A673 (cell line): ENCODE data around the gene TBC1D9B. TPM values are rescaled to one million over a fixed set of nuclear protein-coding genes. Genes with fewer than 3 reads are reported as not detected.

Experiments
- BruUV-seq: library from RNA; stranded (reverse); fragments of 400-500 nt; replicated peaks from 2 replicates; lab custom pipeline; 2021; lab: Mats Ljungman, UMichigan
- CTCF ChIA-PET: fragments of 300-600 bp; sonication (Branson Sonifier 250); formaldehyde crosslinking; loops from one replicate; lab custom pipeline; 2022; ENCODE audit warnings: antibody characterized with exemption; lab: Charles Lee
- POLR2A ChIA-PET: fragments of 300-600 bp; sonication (Branson Sonifier 250); formaldehyde crosslinking; loops from one replicate; lab custom pipeline; 2022; ENCODE audit warnings: antibody characterized with exemption; ENCODE audit not compliant: low non-redundant PET; lab: Charles Lee
- DNase-seq: peaks from one replicate; pipeline ENCODE4 v3.0.0-alpha.2; 2015; ENCODE audit warnings: low spot score
- H3K27ac ChIP-seq: fragments of 200-600 bp; sonication (generic); 2 replicates; pipeline ENCODE4 v1.5.1; 2016; ENCODE audit warnings: mixed run types, low read depth, mild to moderate bottlenecking, mixed read lengths, antibody characterized with exemption, low read length; ENCODE audit not compliant: poor library complexity, severe bottlenecking
- H3K27me3 ChIP-seq: fragments of 200-600 bp; sonication (generic); replicated peaks from 2 replicates; pipeline ENCODE4 v1.6.1; 2017; ENCODE audit warnings: mixed run types, low read depth, mild to moderate bottlenecking, mixed read lengths, antibody characterized with exemption, low read length; ENCODE audit not compliant: insufficient read depth, poor library complexity
- H3K36me3 ChIP-seq: fragments of 200-600 bp; sonication (generic); 2 replicates; pipeline ENCODE4 v1.6.1; 2016; ENCODE audit warnings: mixed run types, mild to moderate bottlenecking, mixed read lengths, antibody characterized with exemption, low read length; ENCODE audit not compliant: insufficient read depth, poor library complexity, severe bottlenecking
- H3K4me1 ChIP-seq: fragments of 200-600 bp; sonication (generic); 2 replicates; pipeline ENCODE4 v1.6.1; 2017; ENCODE audit warnings: mixed run types, mild to moderate bottlenecking, mixed read lengths, antibody characterized with exemption, low read length; ENCODE audit not compliant: insufficient read depth, poor library complexity, severe bottlenecking
- H3K4me3 ChIP-seq: fragments of 200-600 bp; sonication (generic); 2 replicates; pipeline ENCODE4 v1.5.1; 2016; ENCODE audit warnings: low read depth, mixed run types, mild to moderate bottlenecking, mixed read lengths, low read length; ENCODE audit not compliant: poor library complexity, severe bottlenecking
- H3K9me3 ChIP-seq: fragments of 200-600 bp; sonication (generic); 2 replicates; pipeline ENCODE4 v1.6.1; 2016; ENCODE audit warnings: mixed run types, low read depth, mild to moderate bottlenecking, mixed read lengths, antibody characterized with exemption, low read length; ENCODE audit not compliant: poor library complexity, severe bottlenecking
- EZH2 ChIP-seq: fragments of 200-600 bp; sonication (generic); IDR thresholded peaks from 2 replicates; pipeline ENCODE4 v1.6.1; 2017; ENCODE audit warnings: borderline replicate concordance, low read depth, mild to moderate bottlenecking, mixed read lengths, antibody characterized with exemption, low read length; ENCODE audit not compliant: poor library complexity, severe bottlenecking
- intact Hi-C: fragments of 100-400 bp; cut with micrococcal nuclease; formaldehyde crosslinking; loops from one replicate; pipeline ENCODE4 v1.10.0; 2022; ENCODE audit not compliant: unreplicated experiment
- total RNA-seq: library from RNA; stranded (reverse); gene quantifications from 2 replicates; pipeline ENCODE4 v1.2.3, GENCODE V29; 2021
- TF ChIP-seq, protein P1 (sequence below): fragments of 300-800, 200-600 bp; sonication (generic); conservative IDR thresholded peaks from 2 replicates; pipeline ENCODE4 v1.5.1; 2017; ENCODE audit warnings: low read depth, mild to moderate bottlenecking, antibody characterized with exemption, low read length, moderate library complexity, mixed read lengths

TBC1D9B gene
- total RNA-seq, 1 experiment from 2014 or later, result 68.2 TPM

- TF ChIP-seq EZH2, result no peak
- TF ChIP-seq, protein P1, sequence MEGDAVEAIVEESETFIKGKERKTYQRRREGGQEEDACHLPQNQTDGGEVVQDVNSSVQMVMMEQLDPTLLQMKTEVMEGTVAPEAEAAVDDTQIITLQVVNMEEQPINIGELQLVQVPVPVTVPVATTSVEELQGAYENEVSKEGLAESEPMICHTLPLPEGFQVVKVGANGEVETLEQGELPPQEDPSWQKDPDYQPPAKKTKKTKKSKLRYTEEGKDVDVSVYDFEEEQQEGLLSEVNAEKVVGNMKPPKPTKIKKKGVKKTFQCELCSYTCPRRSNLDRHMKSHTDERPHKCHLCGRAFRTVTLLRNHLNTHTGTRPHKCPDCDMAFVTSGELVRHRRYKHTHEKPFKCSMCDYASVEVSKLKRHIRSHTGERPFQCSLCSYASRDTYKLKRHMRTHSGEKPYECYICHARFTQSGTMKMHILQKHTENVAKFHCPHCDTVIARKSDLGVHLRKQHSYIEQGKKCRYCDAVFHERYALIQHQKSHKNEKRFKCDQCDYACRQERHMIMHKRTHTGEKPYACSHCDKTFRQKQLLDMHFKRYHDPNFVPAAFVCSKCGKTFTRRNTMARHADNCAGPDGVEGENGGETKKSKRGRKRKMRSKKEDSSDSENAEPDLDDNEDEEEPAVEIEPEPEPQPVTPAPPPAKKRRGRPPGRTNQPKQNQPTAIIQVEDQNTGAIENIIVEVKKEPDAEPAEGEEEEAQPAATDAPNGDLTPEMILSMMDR, result no peak
- Histone ChIP-seq H3K27ac (peak overlapping the region; percentile 93), H3K27me3 (no peaks in the 10 kb centered on the region), H3K4me1 (peaks cover 16% of the 10 kb centered on the region), H3K4me3 (peak overlapping the region; percentile 88), H3K36me3 (peaks cover 22% of the 10 kb centered on the region), H3K9me3 (no peaks in the 10 kb centered on the region)
- no peak for DNase-seq
- intact Hi-C loops, result loop anchor here (5.0 kb wide), 1 partner anchor 87 kb away; the partner anchor contains the start of gene TBC1D9B
- BruUV-seq, result TSS peak; percentile 86
- CTCF ChIA-PET, result no interaction called here
- POLR2A ChIA-PET, result no interaction called here
These were observed 87.6 kb downstream of the TBC1D9B start for GRCh38 chr5:179820127-179820482.

- CTCF ChIA-PET, result no interaction called here
- DNase-seq, result no peak
These were observed 88.2 kb downstream of the TBC1D9B start for GRCh38 chr5:179819296-179820126.

DNA sequence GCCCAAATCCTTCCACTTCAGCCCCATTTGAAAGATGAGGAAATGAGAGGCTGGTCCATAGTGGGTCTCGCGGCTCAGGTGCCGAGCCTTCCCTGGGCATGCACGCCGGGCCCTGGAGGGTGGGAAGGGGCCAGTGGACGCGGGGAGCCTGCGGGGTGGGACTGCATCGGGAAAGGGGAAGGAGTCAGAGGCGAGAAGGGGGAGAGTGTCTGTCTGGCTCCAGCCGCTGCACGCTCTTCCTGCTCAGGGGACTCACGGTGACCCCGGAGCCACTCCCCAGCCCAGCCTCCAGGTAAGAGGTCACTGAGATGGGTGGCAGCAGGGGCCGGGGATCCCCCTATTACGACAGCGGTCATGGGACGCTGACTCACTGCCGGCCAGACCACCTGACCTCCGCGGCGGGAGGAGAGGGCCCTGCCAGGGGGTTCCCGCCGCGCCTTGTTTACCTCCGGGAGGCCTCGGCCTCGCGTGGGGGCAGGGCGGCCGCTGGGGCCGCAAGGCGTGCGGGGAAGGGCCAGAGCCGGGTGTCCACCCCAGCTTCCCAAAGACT lies 88.9 kb downstream of the TBC1D9B start:
- H3K36me3 ChIP-seq, result peaks cover 10% of the 10 kb centered on the region
- H3K4me1 ChIP-seq, result peaks cover 16% of the 10 kb centered on the region
- ChIA-PET POLR2A (no interaction called here), CTCF (no interaction called here)
- H3K9me3 ChIP-seq, result no peaks in the 10 kb centered on the region
- no TSS peak for BruUV-seq
- no peak for DNase-seq
- no peaks in the 10 kb centered on the region for H3K27me3 ChIP-seq
- H3K4me3 ChIP-seq, result no peak overlapping the region
- TF ChIP-seq EZH2, result no peak
- peak overlapping the region; percentile 93 for H3K27ac ChIP-seq
- intact Hi-C loops, result no loop called here

More at GRCh38 chr5:179819296-179820126, 88.2 kb downstream of the TBC1D9B start:
- H3K36me3 ChIP-seq, result peaks cover 17% of the 10 kb centered on the region
- no TSS peak for BruUV-seq
- no peaks in the 10 kb centered on the region for H3K9me3 ChIP-seq
- H3K4me3 ChIP-seq, result no peak overlapping the region
- TF ChIP-seq EZH2, result no peak
- TF ChIP-seq, protein P1, result no peak
- POLR2A ChIA-PET, result no interaction called here
- peaks cover 16% of the 10 kb centered on the region for H3K4me1 ChIP-seq
- peak overlapping the region; percentile 93 for H3K27ac ChIP-seq
- intact Hi-C loops, result loop anchor here (5.0 kb wide), 1 partner anchor 88 kb away; the partner anchor contains the start of gene TBC1D9B
- no peaks in the 10 kb centered on the region for H3K27me3 ChIP-seq
